HG03571 (cell line): ENCODE results near the gene POFUT2.

Experiments
- ATAC-seq: cut with Tn5 transposase; IDR thresholded peaks from one replicate; pipeline ENCODE4 v1.9.1; 2021; ENCODE audit not compliant: unreplicated experiment

POFUT2 gene

GRCh38 chr21:45251635-45252447, 35.9 kb downstream of the POFUT2 start:
- no peak for ATAC-seq

GRCh38 chr21:45250914-45251634, 36.6 kb downstream of the POFUT2 start:
- no peak for ATAC-seq

DNA sequence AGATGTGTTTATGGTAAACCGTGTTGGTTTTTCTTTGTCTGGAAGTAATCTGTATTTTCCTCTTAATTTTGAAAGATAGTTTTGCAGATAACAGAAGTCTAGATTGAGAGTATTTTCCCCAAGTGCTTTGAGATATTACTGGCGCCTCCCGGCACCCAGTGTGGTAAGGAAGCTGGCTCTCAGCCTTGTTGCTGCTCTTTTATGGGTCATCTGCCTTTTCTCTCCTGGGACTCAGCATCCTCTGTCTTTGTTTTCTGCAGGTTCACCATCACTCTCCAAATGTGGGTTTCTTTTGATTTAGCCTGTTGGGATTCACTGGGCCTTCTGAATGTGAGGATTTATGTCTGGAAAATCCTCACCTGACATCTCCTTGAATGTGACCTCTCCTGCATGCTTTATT, 37.4 kb downstream of the POFUT2 start:
- no peak for ATAC-seq

DNA sequence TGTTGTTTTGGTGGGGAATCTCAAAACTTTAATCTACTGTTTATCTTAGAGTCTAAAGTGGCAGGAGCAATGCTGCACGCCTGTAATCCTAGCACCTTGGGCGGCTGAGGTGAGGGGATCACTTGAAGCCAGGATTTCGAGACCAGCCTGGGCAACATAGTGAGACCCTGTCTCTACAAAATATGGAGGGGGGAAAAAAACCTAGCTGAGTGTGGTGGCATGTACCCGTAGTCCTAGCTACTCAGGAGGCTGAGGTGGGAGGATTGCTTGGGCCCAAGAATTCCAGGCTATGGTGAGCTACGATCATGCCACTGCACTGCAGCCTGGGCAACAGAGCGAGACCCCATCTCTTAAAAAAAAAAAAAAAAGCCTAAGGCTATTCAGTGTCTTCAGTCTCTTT, 38.1 kb downstream of the POFUT2 start:
- no peak for ATAC-seq

- no peak for ATAC-seq
These were observed 38.8 kb downstream of the POFUT2 start for GRCh38 chr21:45248893-45249381.

DNA sequence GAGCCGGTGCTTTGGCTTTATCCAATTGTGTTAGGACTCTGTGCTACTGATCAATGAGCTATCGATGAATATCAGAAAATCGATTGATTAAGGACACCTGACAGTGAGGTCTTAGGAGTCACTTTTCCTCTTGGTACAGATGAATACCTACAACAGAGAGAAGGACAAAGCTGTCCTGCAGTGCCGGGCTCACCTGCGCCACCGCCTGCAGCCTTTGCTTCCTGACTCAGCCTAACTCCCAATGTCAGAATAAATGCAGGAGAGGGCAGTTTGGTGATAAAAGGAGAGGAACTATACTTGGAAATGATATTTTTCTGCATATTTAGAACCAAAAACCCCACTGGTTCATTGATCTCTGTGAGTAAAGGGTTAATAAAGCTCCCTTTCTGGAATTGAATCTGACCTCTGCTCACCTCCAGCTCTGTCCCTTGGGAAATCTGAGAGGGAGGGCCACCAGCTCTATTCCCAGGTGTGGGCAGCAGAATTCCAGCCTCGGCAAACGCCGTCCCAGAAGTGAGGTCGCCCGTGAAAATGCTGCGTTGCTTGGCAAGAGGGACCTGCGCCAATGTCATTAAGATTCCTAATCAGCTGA, 39.3 kb downstream of the POFUT2 start:
- no peak for ATAC-seq

- ATAC-seq = no peak
These were observed 41.0 kb downstream of the POFUT2 start for GRCh38 chr21:45246386-45247320.

DNA sequence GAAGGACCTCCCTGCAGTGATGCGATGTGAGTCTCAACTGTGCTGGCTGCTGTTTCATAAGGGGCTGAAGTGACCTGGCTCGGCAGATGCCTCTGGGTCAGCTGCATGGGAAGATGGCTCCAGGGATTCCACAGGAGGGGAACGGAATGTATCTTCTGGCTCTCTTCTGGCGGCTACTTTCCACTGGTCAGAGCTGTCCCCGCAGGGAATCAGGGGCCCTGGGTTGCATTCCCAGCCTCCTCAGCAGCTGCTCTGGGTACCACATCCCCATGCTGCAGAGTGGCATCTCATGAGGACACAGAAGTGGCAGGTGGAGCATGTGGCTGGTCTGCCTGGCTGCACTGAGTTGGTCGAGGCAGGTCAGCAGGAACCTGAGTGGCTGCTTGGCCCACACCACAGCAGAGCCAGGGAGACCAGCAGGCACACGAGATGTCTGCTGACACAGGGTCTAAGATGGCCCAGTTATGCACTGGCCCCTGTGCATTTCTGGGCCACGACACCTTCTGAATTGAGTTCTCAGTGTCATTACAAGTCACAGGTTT, 42.8 kb downstream of the POFUT2 start:
- ATAC-seq = no peak

DNA sequence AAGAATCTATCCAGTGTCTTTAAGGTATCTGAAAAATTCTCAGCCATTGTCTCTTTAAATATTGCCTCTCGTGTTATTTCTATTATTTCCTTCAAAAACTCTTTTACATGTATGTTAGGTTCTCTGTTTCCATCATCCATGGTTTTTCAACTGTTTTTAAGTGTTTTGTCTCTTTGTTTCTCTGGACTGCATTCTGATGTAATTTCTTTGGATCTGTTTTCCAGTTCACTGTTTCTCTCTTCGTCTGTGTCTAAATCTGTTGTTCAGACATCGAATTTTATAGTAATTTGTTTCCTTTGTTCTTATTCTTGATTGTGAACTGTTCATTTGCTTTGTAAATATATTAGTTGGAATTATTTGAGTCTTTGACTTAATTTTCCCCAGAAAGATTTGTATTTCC, 44.1 kb downstream of the POFUT2 start:
- no peak for ATAC-seq

DNA sequence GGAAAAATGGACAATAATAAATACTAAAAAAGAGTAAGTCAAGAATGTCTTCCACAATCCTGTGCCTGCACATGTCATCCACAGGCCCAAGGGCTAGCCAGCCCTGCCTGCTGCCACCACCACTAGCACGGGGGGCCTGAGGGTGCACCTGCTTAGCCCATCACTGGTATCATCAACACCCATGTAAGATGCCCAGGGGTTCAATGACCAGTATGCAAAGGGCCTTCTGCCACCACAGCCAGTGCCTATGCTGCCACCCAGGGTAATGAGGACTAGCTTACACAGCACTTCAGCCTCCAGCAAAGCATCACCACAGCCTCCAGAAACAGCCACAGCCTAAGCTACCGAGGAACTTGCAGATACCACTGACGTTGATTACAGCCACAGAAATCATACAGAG, 46.3 kb downstream of the POFUT2 start:
- ATAC-seq = no peak

- no peak for ATAC-seq
These were observed 50.3 kb downstream of the POFUT2 start for GRCh38 chr21:45237401-45237800.

DNA sequence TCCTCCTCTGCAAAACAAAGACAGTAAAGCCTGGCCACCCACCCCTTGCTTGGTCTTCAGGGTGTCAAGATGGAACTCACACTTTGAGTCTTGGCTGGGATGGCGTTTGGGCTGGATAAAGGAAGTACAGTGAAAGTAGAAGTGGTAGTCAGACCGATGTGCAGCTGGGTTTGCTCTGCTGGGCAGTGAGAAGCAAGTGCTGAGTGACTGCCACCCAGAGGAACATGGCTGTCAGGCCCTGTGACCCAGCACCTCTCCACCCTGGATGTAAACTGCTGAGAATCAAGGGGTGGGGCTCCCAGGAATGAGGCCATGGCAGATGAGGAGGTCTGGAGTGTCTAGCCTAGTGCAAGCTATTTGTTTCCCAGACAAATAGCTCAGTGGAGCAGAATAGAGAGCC, 51.2 kb downstream of the POFUT2 start:
- no peak for ATAC-seq

- no peak for ATAC-seq
These were observed 52.2 kb downstream of the POFUT2 start for GRCh38 chr21:45235488-45235887.

DNA sequence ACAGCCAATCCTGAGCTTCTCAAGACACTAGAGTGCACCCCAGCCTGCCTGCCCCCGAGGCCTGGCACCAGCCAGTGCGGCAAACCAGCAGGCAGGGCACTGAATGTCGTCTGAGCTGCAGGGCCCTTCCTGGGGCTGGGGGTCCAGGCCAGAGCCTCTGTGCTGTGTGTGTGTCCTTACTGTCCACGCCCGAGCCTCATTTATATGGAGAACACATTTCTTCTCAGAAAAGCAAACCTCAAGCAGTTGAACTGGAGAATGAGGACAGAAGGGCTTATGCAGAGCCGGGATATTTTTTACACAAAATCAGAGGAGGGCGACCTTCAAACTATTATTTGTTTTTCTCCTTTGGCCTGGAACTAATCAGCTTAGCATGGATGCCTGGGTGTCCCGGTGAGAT, 52.7 kb downstream of the POFUT2 start:
- ATAC-seq = no peak

DNA sequence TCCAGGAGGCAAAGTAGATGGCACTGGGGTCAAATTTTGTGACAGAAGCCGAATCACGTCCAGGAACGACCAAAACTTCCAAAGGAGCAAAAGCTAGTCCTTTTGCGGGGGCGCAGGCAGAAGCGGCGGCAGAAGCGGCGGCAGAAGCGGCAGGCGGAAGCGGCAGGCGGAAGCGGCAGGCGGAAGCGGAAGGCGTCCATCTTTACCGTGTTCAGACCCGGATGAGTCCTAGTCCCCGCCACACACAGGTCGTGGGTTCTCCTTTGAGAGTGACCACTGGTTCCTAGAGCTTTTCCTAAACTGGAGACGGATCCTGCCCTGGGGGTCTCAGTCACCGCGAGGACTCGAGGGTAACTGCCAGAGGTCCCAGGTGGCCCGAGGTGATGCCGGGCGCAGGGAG, 53.6 kb downstream of the POFUT2 start:
- no peak for ATAC-seq

GRCh38 chr21:45231705-45232104, 56.0 kb downstream of the POFUT2 start:
- ATAC-seq = no peak

- no peak for ATAC-seq
These were observed 58.9 kb downstream of the POFUT2 start for GRCh38 chr21:45228656-45229240.

DNA sequence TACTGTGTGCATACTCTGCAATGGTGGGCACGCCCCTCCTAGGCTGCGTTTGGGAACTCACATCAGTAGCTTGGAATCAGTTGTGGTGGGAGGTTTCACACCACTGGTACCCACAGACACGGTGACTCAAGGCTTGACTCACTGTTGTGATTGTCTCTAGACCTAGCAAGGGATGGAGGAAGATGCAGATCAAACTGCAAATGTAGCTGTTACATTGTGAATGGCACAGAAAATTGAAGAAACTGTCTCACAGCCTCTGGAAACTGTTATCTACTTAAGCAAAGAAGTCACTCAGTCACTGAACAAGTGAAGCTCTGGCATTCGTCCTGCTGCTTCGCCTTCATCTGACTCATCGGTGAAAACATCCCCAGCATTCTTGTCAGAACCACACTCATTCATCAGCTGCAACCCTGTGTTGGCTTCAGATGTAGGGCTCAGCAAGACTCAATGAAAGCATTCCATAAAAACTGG, 59.5 kb downstream of the POFUT2 start:
- no peak for ATAC-seq

- ATAC-seq = no peak
These were observed 60.0 kb downstream of the POFUT2 start for GRCh38 chr21:45227735-45228134.
